Fibroblast of lung (primary cell): ENCODE measurements around the gene CDC25A. TPM values are rescaled to one million over a fixed set of nuclear protein-coding genes. Genes with fewer than 3 reads are reported as not detected.
A peak's percentile ranks its signal among the peaks of the same experiment; 100 is the strongest.

Source experiments
- DNase-seq, 2 donors: peaks; one replicate each; pipeline versions ENCODE4 v3.0.0 to v3.0.0-alpha.2; 2010; ENCODE audit warnings: low read depth in 2 of 2
- H2AFZ ChIP-seq: 2 replicates; pipeline ENCODE4 v1.5.1; 2012; ENCODE audit warnings: low read length, control low read depth, inconsistent platforms
- H3K27ac ChIP-seq: 2 replicates; pipeline ENCODE4 v1.5.1; 2011; ENCODE audit warnings: low read length, control low read depth; ENCODE audit not compliant: insufficient read depth
- H3K27me3 ChIP-seq: 2 replicates; pipeline ENCODE4 v1.5.1; 2011; ENCODE audit warnings: mild to moderate bottlenecking, low read length; ENCODE audit not compliant: control insufficient read depth, insufficient read depth
- H3K36me3 ChIP-seq: 2 replicates; pipeline ENCODE4 v1.5.1; 2011; ENCODE audit warnings: low read length; ENCODE audit not compliant: control insufficient read depth, insufficient read depth
- H3K4me1 ChIP-seq: 2 replicates; pipeline ENCODE4 v1.5.1; 2011; ENCODE audit warnings: low read length; ENCODE audit not compliant: control insufficient read depth, insufficient read depth; ENCODE audit errors: extremely low read depth
- H3K4me2 ChIP-seq: 2 replicates; pipeline ENCODE4 v1.5.1; 2011; ENCODE audit warnings: low read length, control low read depth; ENCODE audit not compliant: insufficient read depth; ENCODE audit errors: extremely low read depth
- H3K4me3 ChIP-seq, 4 experiments: fragments of 200-600 bp in 1 of 4; sonication (generic) in 1 of 4; replicated peaks in 1 of 4; 2 replicates each; pipeline ENCODE4 v1.5.1; 2011 to 2016; ENCODE audit warnings: low read length in 4 of 4, low read depth in 3 of 4, mild to moderate bottlenecking in 3 of 4, control low read depth in 2 of 4, inconsistent platforms in 1 of 4, mixed read lengths in 1 of 4; ENCODE audit not compliant: insufficient read depth in 1 of 4; ENCODE audit errors: control extremely low read depth in 1 of 4
- H3K79me2 ChIP-seq: 2 replicates; pipeline ENCODE4 v1.5.1; 2012; ENCODE audit warnings: mild to moderate bottlenecking, low read length, inconsistent platforms; ENCODE audit not compliant: control insufficient read depth, insufficient read depth
- H3K9ac ChIP-seq: 2 replicates; pipeline ENCODE4 v1.5.1; 2011; ENCODE audit warnings: mild to moderate bottlenecking, low read length, control low read depth; ENCODE audit not compliant: insufficient read depth
- H3K9me3 ChIP-seq: 2 replicates; pipeline ENCODE4 v1.5.1; 2012; ENCODE audit warnings: low read depth, low read length; ENCODE audit not compliant: control insufficient read depth, insufficient read depth
- H4K20me1 ChIP-seq: 2 replicates; pipeline ENCODE4 v1.5.1; 2011; ENCODE audit warnings: low read length; ENCODE audit not compliant: control insufficient read depth, insufficient read depth; ENCODE audit errors: extremely low read depth
- EZH2 ChIP-seq: IDR thresholded peaks from 2 replicates; pipeline ENCODE4 v1.5.1; 2012; ENCODE audit warnings: low read length, control low read depth, mild to moderate bottlenecking; ENCODE audit errors: missing control alignments
- polyA minus RNA-seq: library from RNA; depleted of rRNA, polyadenylated mRNA; stranded (reverse); fragments of >200 nt; gene quantifications from 2 replicates; pipeline ENCODE4 v1.2.3, GENCODE V29; 2011; ENCODE audit warnings: low replicate concordance
- polyA plus RNA-seq, 2 donors: library from polyadenylated mRNA; depleted of rRNA in 1 of 2; stranded (reverse) in 1 of 2; unstranded in 1 of 2; fragments of >200 nt; gene quantifications; 2 replicates each; pipeline ENCODE4 v1.2.1, GENCODE V29; 2011 to 2012; ENCODE audit warnings: missing spikeins in 1 of 2
- total RNA-seq: library from RNA; depleted of rRNA; stranded (reverse); fragments of >200 nt; gene quantifications from 2 replicates; pipeline ENCODE4 v1.2.1, GENCODE V29; 2014
- TF ChIP-seq, protein P1 (sequence below), 2 donors: IDR thresholded peaks in 1 of 2; conservative IDR thresholded peaks in 1 of 2; 1 replicate in 1 of 2; 2 replicates in 1 of 2; pipeline ENCODE4 v1.5.1; 2011 to 2012; ENCODE audit warnings: low read length in 2 of 2, control low read depth in 1 of 2, inconsistent platforms in 1 of 2, low read depth in 1 of 2, mild to moderate bottlenecking in 1 of 2

The CDC25A gene
- total RNA-seq, result 1.0 and 1.3 TPM in 2 replicates
- polyA plus RNA-seq, result 3.1 and 6.1 TPM in 2 replicates
- 3.0 and 6.3 TPM in 2 replicates for polyA plus RNA-seq (2012)
- polyA minus RNA-seq, result 1.6 and 3.3 TPM in 2 replicates

- Histone ChIP-seq H4K20me1 (no peaks in the 10 kb centered on the region), H3K79me2 (peaks cover 22% of the 10 kb centered on the region), H3K27me3 (no peaks in the 10 kb centered on the region), H3K4me1 (peaks cover 4% of the 10 kb centered on the region), H3K36me3 (no peaks in the 10 kb centered on the region), H3K9me3 (no peaks in the 10 kb centered on the region), H2AFZ (peak within 1 kb of the TSS; percentile 95), H3K4me3 (peak within 1 kb of the TSS; percentile 72 to 89 (median 83)), H3K4me2 (peak within 1 kb of the TSS; percentile 93), H3K27ac (peak within 1 kb of the TSS; percentile 64), H3K9ac (peak within 1 kb of the TSS; percentile 82)
- no peak for TF ChIP-seq EZH2
- peak; percentile 98 to 99 for DNase-seq
Measured at GRCh38 chr3:48188266-48189201, at the start of gene CDC25A. Gene CDC25A, minus strand, starts transcription at chr3:48188417. Its CDS starts 470 bp downstream, at chr3:48187947.

GRCh38 chr3:48236531-48236930 lies 48.3 kb upstream of the CDC25A start:
- no peak overlapping the region for H3K4me3 ChIP-seq
- no peaks in the 10 kb centered on the region for H3K9me3 ChIP-seq
- no peaks in the 10 kb centered on the region for H3K36me3 ChIP-seq
- DNase-seq, result no peak
- no peaks in the 10 kb centered on the region for H3K27me3 ChIP-seq
- TF ChIP-seq, protein P1, sequence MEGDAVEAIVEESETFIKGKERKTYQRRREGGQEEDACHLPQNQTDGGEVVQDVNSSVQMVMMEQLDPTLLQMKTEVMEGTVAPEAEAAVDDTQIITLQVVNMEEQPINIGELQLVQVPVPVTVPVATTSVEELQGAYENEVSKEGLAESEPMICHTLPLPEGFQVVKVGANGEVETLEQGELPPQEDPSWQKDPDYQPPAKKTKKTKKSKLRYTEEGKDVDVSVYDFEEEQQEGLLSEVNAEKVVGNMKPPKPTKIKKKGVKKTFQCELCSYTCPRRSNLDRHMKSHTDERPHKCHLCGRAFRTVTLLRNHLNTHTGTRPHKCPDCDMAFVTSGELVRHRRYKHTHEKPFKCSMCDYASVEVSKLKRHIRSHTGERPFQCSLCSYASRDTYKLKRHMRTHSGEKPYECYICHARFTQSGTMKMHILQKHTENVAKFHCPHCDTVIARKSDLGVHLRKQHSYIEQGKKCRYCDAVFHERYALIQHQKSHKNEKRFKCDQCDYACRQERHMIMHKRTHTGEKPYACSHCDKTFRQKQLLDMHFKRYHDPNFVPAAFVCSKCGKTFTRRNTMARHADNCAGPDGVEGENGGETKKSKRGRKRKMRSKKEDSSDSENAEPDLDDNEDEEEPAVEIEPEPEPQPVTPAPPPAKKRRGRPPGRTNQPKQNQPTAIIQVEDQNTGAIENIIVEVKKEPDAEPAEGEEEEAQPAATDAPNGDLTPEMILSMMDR (conservative IDR thresholded peaks at IDR 0.05 in 1 of 2, IDR thresholded peaks at IDR 0.05 in 1 of 2; ENCODE audit: low read depth in 1 of 2, low read length in 2 of 2), result no peak
- no peak for TF ChIP-seq EZH2
- H3K79me2 ChIP-seq, result no peaks in the 10 kb centered on the region
- no peak overlapping the region for H3K27ac ChIP-seq
- H3K4me1 ChIP-seq, result no peaks in the 10 kb centered on the region
- H3K9ac ChIP-seq, result no peak overlapping the region
- no peaks in the 10 kb centered on the region for H4K20me1 ChIP-seq
- H3K4me2 ChIP-seq, result no peak overlapping the region
- no peak overlapping the region for H2AFZ ChIP-seq

DNA sequence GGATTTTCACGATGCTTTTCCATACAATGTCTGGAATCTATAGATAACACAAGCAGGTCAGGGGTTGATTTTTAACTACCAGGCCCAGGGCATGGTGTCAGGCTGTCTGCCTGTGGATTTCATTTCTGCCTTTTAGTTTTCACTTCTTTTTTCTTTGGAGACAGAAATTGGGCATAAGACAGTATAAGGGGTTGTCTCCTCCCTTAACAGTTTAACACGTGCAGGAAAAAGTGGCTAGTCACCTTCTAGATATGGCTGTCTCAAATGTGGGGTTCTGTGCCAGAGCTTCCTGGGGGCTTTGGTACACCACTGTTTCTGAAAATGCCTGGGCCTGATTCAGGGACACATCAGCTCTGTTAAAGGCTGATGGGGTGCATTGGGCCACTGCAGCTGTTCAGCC lies 45.3 kb upstream of the CDC25A start:
- no peaks in the 10 kb centered on the region for H4K20me1 ChIP-seq
- H3K9ac ChIP-seq, result no peak overlapping the region
- H3K27me3 ChIP-seq, result no peaks in the 10 kb centered on the region
- H2AFZ ChIP-seq, result no peak overlapping the region
- TF ChIP-seq EZH2, result no peak
- TF ChIP-seq, protein P1 (conservative IDR thresholded peaks at IDR 0.05 in 1 of 2, IDR thresholded peaks at IDR 0.05 in 1 of 2; ENCODE audit: low read depth in 1 of 2, low read length in 2 of 2), result no peak
- H3K9me3 ChIP-seq, result no peaks in the 10 kb centered on the region
- no peak overlapping the region for H3K4me2 ChIP-seq
- no peak overlapping the region for H3K4me3 ChIP-seq
- DNase-seq, result no peak
- no peaks in the 10 kb centered on the region for H3K36me3 ChIP-seq
- H3K4me1 ChIP-seq, result no peaks in the 10 kb centered on the region
- H3K79me2 ChIP-seq, result no peaks in the 10 kb centered on the region
- no peak overlapping the region for H3K27ac ChIP-seq
